NCI-H2081 treated with DMSO at 0.1 percent for 48 hours (cell line): ENCODE measurements around the gene ARMC2.
"Not testable (repeated sequence)": the region's sequence is repeated elsewhere in the genome, so short reads cannot be mapped to it uniquely, and the experiment has no call there.

ENCODE experiments used
- DNase-seq: peaks from one replicate; lab custom pipeline; 2025; lab: John Stamatoyannopoulos, UW

Gene ARMC2

DNA sequence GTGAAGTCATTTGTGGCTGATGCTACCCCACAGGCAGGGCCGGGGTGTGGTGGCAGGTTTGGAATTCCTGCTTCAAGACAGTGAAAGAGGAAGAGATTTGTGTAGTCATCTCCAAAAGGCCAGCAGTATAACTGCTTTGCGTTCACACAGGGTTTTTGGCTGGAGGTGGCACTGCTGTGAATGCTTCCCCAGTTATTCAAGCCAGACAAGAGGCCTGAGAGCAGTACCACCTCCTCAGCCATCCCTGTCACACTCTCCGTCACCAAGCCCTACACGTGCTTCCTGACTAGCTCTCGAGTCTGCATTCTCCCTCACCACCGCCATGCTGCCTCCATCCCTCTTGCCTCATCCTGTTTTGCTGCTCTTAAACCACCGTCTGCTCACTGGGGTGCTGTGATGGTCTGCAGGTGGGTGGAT lies 23.9 kb downstream of the ARMC2 start:
- DNase-seq: no peak

GRCh38 chr6:108872575-108872974 lies 24.4 kb downstream of the ARMC2 start:
- no peak for DNase-seq

GRCh38 chr6:108873251-108873650 lies 25.0 kb downstream of the ARMC2 start:
- DNase-seq: no peak

DNA sequence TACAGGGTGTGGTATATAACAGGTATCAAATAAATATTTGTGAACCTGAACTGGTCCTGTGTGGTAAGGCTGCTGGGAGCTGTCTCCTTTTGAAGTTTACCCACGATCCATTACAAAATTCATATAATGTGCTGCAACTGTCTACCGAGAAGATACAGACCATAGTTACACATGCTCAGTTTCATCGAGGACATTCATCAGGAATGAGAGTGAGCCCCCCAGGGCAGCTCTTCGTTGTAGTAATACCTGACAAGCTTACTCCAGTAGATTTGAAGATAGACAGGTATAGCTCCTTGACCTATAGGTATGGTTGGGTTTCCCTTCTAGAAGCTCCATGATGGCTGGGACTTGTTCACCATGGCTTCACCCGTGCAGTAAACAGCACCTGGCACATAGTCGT lies 25.7 kb downstream of the ARMC2 start:
- no peak for DNase-seq

DNA sequence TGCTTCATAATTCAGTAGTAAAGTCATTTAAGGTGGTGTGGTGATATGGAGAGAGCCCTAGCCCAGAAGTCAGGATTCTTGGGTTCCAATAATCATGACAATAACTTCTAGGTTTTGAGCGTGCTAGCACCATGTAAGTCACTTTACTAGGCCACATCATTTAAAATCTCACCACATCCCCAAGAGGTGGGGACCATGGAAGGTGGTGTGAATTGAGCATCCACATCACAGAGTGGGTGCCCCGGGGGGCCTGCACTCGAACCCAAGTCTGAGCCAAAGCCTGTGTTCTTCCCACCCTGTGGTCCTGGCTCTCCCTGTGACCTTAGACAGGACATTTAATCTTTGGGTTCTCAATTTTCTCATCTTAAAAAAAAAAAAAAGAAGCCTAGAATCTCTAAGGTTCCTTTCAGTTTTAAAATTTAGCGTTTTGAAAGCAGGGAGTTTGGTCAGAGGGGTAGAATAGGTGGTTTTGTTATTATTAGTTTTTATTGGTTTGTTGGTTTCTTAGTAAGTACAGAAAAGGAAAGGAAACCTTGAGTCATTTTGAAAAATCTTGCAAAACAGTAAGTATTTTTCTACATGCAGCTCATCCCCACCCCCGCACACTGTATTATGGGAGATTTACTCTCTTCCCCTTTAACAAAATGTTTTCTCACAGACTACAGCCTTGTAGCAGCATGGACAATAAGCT lies 26.4 kb downstream of the ARMC2 start:
- no peak for DNase-seq

DNA sequence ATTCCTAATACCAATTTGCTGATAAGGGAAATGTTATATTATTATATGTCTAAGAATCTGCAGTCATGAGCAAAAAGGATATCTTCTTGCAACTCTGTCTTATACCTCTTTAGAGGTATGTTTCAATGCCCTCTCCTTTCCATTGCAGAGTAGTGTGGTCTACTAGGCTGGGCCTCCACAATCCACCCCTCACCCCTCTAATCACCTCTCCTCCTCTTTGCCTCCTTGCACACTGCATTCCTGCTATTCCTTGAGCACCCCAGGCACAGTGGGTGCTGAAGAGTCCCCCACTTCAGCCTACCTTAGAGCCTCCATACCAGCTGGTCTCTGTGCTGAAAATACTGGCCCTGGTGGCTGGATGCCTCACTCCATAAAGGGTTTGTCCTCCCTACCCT lies 26.9 kb downstream of the ARMC2 start:
- DNase-seq: no peak

GRCh38 chr6:108877046-108877751 lies 29.0 kb downstream of the ARMC2 start:
- no peak for DNase-seq

GRCh38 chr6:108878942-108879341 lies 30.7 kb downstream of the ARMC2 start:
- DNase-seq: no peak

DNA sequence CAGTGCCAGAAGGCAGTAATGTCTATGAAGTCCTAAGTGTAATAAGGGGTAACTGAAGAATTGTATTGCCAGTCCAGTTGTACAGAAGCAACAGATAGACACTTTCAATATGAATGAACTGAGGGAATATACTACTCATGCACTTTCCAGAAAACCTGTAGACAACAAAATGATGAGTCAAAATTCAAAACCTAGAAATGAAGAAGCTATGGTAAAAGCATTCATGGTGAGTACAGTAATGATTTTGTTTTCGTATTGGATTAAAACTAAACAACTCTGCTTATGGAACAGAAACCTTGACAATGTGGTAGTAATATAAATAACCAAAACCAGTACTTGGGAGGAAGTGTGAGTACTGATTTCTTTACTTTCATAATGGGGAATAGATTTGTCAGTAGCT lies 35.0 kb downstream of the ARMC2 start:
- DNase-seq: no peak

- DNase-seq: no peak
Measured at GRCh38 chr6:108884211-108885059, 36.2 kb downstream of the ARMC2 start.

DNA sequence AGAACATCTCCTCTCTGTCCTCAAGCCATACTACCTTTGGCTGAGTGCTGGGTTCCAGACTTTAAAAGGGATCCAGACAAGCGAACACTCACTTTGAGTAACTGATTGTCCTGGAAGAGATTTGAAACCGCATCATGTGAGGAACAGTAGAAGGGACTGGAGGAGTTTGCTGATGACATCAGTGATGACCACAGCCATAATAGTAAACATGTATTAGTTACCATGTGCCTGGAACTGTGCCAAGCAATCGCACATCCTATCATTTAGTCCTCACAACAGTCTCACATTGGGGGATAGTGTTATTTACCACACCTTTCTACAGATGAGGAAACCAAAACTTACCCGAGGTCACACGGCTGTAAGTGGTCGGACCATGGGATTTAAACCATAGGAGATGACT lies 39.8 kb downstream of the ARMC2 start:
- DNase-seq: no peak

- DNase-seq: no peak
Measured at GRCh38 chr6:108888745-108889144, 40.5 kb downstream of the ARMC2 start.

DNA sequence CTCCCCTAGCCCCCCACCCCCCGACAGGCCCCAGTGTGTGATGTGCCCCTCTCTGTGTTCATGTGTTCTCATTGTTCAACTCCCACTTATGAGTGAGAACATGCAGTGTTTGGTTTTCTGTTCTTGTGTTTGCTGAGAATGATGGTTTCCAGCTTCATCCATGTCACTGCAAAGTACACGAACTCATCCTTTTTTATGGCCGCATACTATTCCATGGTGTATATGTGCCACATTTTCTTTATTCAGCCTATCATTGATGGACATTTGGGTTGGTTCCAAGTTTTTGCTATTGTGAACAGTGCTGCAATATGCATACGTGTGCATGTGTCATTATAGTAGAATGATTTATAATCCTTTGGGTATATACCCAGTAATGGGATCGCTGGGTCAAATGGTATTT lies 42.7 kb downstream of the ARMC2 start:
- not testable (repeated sequence) for DNase-seq

DNA sequence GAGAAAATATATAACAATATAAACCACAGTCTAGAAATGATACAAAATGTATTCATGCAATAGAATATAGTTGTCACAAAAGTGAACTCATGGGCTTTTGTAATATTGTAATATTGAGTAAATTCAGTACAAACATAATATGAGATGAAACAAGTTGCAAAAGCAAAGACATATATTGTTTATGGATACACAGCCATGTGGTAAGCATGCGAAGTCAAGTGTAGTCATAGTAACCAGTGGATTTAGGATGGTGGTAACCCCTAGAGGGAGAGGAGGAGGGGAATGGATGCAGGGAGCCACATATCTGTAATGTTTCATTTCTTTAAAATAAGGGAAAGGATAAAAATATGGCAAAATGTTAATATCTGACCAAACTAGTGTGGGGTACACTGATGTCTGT lies 47.3 kb downstream of the ARMC2 start:
- no peak for DNase-seq

GRCh38 chr6:108896111-108896661 lies 48.0 kb downstream of the ARMC2 start:
- DNase-seq: no peak

GRCh38 chr6:108897371-108897770 lies 49.1 kb downstream of the ARMC2 start:
- no peak for DNase-seq

DNA sequence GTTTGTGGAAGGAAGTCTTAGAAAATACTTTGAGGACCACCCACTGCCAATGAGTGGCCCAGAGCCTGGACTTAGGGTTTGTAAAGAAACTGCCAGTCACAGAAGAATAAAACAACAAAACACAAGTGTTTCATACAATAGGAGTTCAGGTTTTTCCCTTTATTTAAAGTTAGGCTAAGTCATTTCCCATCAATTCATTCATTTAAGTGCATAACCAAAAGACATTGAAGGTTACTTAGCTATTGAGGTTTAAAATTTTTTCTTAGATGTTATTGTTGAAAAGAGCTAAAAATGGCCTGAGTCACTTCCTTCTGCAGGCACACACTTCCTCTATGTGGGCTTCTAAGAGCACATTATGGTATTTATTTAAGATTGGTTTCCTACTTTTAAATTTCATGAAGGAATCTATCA lies 54.2 kb downstream of the ARMC2 start:
- no peak for DNase-seq

GRCh38 chr6:108903796-108904195 lies 55.6 kb downstream of the ARMC2 start:
- no peak for DNase-seq

GRCh38 chr6:108904741-108905140 lies 56.5 kb downstream of the ARMC2 start:
- DNase-seq: no peak

DNA sequence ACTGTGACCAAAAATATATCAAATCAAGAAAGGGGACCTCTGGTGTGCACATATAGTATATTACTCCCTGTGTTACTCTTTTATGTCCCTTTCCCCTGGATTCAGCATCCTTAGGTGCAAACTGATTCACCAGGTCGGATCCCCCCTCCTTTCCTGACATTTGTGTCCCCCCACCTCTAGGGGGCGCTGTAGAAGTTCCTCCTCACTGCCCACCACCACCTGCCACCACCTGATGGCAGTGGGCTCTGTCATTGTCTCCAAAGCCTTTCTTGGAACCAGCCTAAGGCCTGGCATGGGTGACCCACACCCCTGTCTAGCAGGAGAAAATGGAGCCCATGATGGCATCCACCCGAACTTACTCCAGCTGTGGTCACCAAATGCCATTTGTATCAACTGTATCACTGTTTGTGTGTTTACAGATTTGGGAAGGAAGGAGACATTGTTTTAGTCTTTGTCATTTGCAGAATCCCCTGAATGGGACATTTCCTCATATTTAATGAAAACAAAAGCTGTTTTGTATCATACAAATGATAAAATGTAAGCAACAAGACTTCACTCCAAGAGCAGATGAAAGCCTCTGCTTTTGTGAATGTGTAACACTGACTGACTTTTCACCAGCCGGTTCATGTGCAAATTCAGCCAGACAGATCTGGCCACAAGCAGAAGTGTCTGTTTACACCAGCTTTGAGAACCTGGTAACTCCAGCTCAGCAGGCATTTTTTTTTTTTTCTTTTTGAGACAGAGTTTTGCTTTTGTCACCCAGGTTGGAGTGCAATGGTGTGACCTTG lies 66.2 kb downstream of the ARMC2 start:
- DNase-seq: no peak

DNA sequence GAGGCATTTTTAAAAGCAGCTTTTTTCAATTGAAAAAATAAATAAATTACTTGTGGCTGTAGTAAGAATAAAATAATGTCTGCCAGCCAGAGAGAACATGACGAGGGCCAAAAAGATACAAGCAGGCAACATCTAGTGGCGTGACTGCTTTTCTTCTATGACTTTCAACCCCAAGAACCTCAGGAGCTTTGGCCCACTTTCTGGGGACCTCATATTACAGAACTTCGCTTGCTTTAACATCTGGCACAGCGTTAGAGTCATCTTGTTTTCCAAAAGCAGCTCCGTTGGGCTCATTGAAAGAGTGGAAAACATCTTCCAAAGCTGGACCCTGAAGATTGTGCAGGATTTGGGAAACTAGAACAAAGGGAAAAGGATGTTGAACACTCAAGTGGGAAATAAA lies 67.0 kb downstream of the ARMC2 start:
- DNase-seq: no peak
